ENCODE measurements around the gene LRRN4CL. TPM values are rescaled to one million over a fixed set of nuclear protein-coding genes. Genes with fewer than 3 reads are reported as not detected.

The LRRN4CL gene
- total and polyA plus RNA-seq, 9 of the 15 experiments (the other 6 are each of a cell fraction or from before 2014, with no cell fraction given) = 0.03 to 0.11 (median 0.05) TPM; not detected in 4

GRCh38 chr11:62726915-62727164, 37.5 kb upstream of the LRRN4CL start (continued):
- TF ChIP-seq KLF1 (tag; IDR thresholded peaks at IDR 0.05) (no peak), ZNF589 (CRISPR knock-in tag; IDR thresholded peaks at IDR 0.05; ENCODE audit: low read depth) (no peak), PURB (CRISPR knock-in tag; IDR thresholded peaks at IDR 0.05; ENCODE audit: low read depth) (no peak), MBD1 (CRISPR knock-in tag; IDR thresholded peaks at IDR 0.05) (no peak), NFIX (CRISPR knock-in tag; IDR thresholded peaks at IDR 0.05; ENCODE audit: low read depth) (no peak), ZNF217 (CRISPR knock-in tag; IDR thresholded peaks at IDR 0.05) (no peak), SAP30 (IDR thresholded peaks at IDR 0.05; ENCODE audit: borderline replicate concordance, insufficient read depth, low read depth, low read length, poor library complexity, severe bottlenecking) (peak; percentile 72), ZBTB1 (CRISPR knock-in tag; IDR thresholded peaks at IDR 0.05; ENCODE audit: borderline replicate concordance, low read depth) (peak; percentile 83; the same call in 1 of the 2 replicates), ZNF263 (CRISPR knock-in tag; IDR thresholded peaks at IDR 0.05; ENCODE audit: borderline replicate concordance) (peak; percentile 11; the same call in 1 of the 2 replicates), CBX1 (IDR thresholded peaks at IDR 0.05; ENCODE audit: low read depth) (no peak), ZNF280A (IDR thresholded peaks at IDR 0.05; ENCODE audit: low read depth, partially characterized antibody) (no peak), ZNF24 (IDR thresholded peaks at IDR 0.05) (no peak), NR2F6 (CRISPR knock-in tag; IDR thresholded peaks at IDR 0.05) (no peak), ZBTB17 (CRISPR knock-in tag; IDR thresholded peaks at IDR 0.05) (no peak)

Data from K562 (cell line).